Activated T-helper 9 cell treated with anti-CD3 and anti-CD28 coated beads, Interleukin-2, amount 50 U/mL, for 16 hours (primary cell): ENCODE data around the gene GOSR2.

Experiments
- DNase-seq: peaks from one replicate; pipeline ENCODE4 v3.0.0-alpha.2; 2020; ENCODE audit warnings: low read depth

Gene GOSR2

GRCh38 chr17:46922804-46923635 lies at the start of gene GOSR2:
Gene GOSR2, plus strand, starts transcription at chr17:46923160. Its CDS starts 33 bp downstream, at chr17:46923193.
- DNase-seq = peak; percentile 82

- no peak for DNase-seq
Measured at GRCh38 chr17:46873941-46874645, 48.9 kb upstream of the GOSR2 start.

GRCh38 chr17:46874906-46875305 lies 48.1 kb upstream of the GOSR2 start:
- DNase-seq = no peak

GRCh38 chr17:46875849-46876352 lies 47.1 kb upstream of the GOSR2 start:
- DNase-seq = no peak

GRCh38 chr17:46876353-46876887 lies 46.5 kb upstream of the GOSR2 start:
- DNase-seq = no peak

- DNase-seq = no peak
Measured at GRCh38 chr17:46876926-46877325, 46.0 kb upstream of the GOSR2 start.

GRCh38 chr17:46877466-46877865 lies 45.5 kb upstream of the GOSR2 start:
- DNase-seq = no peak

- DNase-seq = no peak
Measured at GRCh38 chr17:46878055-46878454, 44.9 kb upstream of the GOSR2 start.

GRCh38 chr17:46879101-46879500 lies 43.9 kb upstream of the GOSR2 start:
- DNase-seq = no peak

- DNase-seq = no peak
Measured at GRCh38 chr17:46881015-46881414, 41.9 kb upstream of the GOSR2 start.

GRCh38 chr17:46882666-46883065 lies 40.3 kb upstream of the GOSR2 start:
- DNase-seq = no peak

- no peak for DNase-seq
Measured at GRCh38 chr17:46883871-46884520, 39.0 kb upstream of the GOSR2 start.

GRCh38 chr17:46884552-46884951 lies 38.4 kb upstream of the GOSR2 start:
- DNase-seq = no peak

- no peak for DNase-seq
Measured at GRCh38 chr17:46885415-46886309, 37.3 kb upstream of the GOSR2 start.

- DNase-seq = no peak
Measured at GRCh38 chr17:46886310-46886663, 36.7 kb upstream of the GOSR2 start.

GRCh38 chr17:46887717-46888116 lies 35.2 kb upstream of the GOSR2 start:
- no peak for DNase-seq

GRCh38 chr17:46888727-46889126 lies 34.2 kb upstream of the GOSR2 start:
- DNase-seq = no peak

GRCh38 chr17:46889519-46889918 lies 33.4 kb upstream of the GOSR2 start:
- DNase-seq = no peak

GRCh38 chr17:46889992-46890564 lies 32.9 kb upstream of the GOSR2 start:
- DNase-seq = no peak

GRCh38 chr17:46890638-46891037 lies 32.3 kb upstream of the GOSR2 start:
- no peak for DNase-seq

GRCh38 chr17:46892192-46892703 lies 30.7 kb upstream of the GOSR2 start:
- DNase-seq = no peak
